HUES48 (cell line): ENCODE measurements around the gene BCHE.

ENCODE experiments used
- H3K27ac ChIP-seq: one replicate; pipeline ENCODE4 v1.7.0; 2013; ENCODE audit warnings: low read depth, low read length, inconsistent platforms
- H3K27me3 ChIP-seq: 2 replicates; pipeline ENCODE4 v1.6.1; 2013; ENCODE audit warnings: mild to moderate bottlenecking, low read length; ENCODE audit not compliant: control insufficient read depth, insufficient read depth
- H3K36me3 ChIP-seq: 2 replicates; pipeline ENCODE4 v1.6.1; 2013; ENCODE audit warnings: low read length; ENCODE audit not compliant: control insufficient read depth, insufficient read depth
- H3K4me1 ChIP-seq: 2 replicates; pipeline ENCODE4 v1.6.1; 2013; ENCODE audit warnings: mild to moderate bottlenecking, low read length; ENCODE audit not compliant: control insufficient read depth, insufficient read depth
- H3K4me3 ChIP-seq: 2 replicates; pipeline ENCODE4 v1.5.1; 2013; ENCODE audit warnings: mild to moderate bottlenecking, low read depth, low read length
- H3K9ac ChIP-seq: 2 replicates; pipeline ENCODE4 v1.6.1; 2013; ENCODE audit warnings: mild to moderate bottlenecking, low read depth, low read length, moderate library complexity
- H3K9me3 ChIP-seq: 2 replicates; pipeline ENCODE4 v1.6.1; 2013; ENCODE audit warnings: low read length; ENCODE audit not compliant: control insufficient read depth, insufficient read depth

The BCHE gene

DNA sequence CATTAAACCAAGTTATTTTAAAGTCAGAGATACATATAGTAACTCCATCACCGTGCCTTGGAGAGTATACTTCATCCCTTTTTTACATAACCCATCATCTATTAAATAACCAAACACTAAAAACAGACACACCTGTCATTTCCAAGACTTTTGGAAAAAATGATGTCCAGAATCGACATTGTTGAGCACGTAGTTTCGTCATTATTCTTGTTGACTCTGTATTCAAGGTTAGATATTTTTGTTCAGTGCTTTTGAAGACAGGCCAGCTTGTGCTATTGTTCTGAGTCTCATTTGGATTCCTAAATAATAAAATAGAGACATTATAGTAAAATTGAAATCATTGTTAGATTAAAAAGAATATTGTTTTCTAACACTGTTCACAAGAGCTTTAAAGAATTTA is 51.2 kb downstream of the BCHE start:
- H3K27ac ChIP-seq, result no peak overlapping the region
- no peaks in the 10 kb centered on the region for H3K4me1 ChIP-seq
- no peaks in the 10 kb centered on the region for H3K27me3 ChIP-seq

DNA sequence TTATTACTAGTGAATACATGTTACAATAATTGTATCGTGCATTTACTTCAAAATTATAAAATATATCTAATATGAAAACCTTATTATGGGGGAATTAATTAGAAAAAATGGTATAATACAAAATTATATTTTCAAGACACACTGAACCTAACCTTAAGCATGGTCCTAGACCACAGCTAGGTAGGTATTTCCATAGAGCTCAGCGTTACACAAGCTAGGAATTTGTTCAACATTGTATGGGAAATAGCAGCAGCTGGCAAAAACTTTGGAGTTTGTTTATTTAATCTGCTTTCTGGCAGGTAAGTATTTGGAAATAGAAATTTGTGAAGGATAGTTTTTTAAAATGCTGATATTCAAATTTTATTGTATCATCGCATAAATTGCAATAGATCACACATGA is 52.9 kb downstream of the BCHE start:
- no peaks in the 10 kb centered on the region for H3K4me1 ChIP-seq
- no peaks in the 10 kb centered on the region for H3K27me3 ChIP-seq
- H3K27ac ChIP-seq, result no peak overlapping the region
- no peak overlapping the region for H3K9ac ChIP-seq
- H3K9me3 ChIP-seq, result no peaks in the 10 kb centered on the region
- H3K4me3 ChIP-seq, result no peak overlapping the region
- no peaks in the 10 kb centered on the region for H3K36me3 ChIP-seq

More for the DNA sequence above, 51.2 kb downstream of the BCHE start:
- no peak overlapping the region for H3K9ac ChIP-seq
- no peak overlapping the region for H3K4me3 ChIP-seq
- H3K36me3 ChIP-seq, result no peaks in the 10 kb centered on the region
- no peaks in the 10 kb centered on the region for H3K9me3 ChIP-seq

DNA sequence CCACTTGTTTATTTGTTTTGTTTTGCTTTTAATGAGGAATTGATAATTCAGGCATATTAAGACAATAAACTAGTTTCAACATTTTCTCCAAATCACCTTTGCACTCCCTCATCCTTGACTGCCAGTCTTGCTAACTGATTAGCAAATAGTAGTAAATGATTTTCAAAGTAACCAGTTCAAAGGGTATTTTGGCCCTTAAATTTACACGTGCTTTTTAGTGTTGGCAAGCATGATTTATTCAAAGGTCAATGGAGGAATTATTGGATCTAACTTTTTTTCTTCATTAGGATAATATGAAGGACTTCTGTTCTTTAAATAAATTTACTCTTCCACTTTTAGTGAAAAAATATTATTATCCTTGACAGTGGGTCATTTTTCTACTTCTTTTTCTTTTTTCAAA is 53.8 kb downstream of the BCHE start:
- Histone ChIP-seq H3K36me3 (no peaks in the 10 kb centered on the region), H3K27me3 (no peaks in the 10 kb centered on the region), H3K4me1 (no peaks in the 10 kb centered on the region), H3K27ac (no peak overlapping the region), H3K4me3 (no peak overlapping the region), H3K9me3 (no peaks in the 10 kb centered on the region), H3K9ac (no peak overlapping the region)

DNA sequence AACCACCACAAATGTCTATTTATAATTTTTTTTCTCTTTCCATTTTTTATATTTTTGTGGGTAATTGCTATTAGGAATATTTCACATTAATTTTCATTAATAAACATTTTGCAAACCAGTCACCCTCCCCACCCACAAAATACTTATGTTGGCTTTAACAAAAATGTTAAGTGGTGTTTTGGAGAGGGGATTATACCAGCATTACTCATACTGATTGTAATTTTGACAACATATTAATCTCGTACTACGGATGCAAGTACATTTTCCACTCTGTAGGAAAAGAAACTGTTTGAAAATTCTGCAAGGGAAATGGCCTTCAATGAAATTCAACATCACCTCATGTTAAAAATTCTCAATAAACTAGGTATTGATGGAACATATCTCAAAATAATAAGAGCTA is 58.3 kb downstream of the BCHE start:
- H3K4me1 ChIP-seq, result no peaks in the 10 kb centered on the region
- no peak overlapping the region for H3K4me3 ChIP-seq
- H3K9ac ChIP-seq, result no peak overlapping the region
- H3K27ac ChIP-seq, result no peak overlapping the region
- H3K27me3 ChIP-seq, result no peaks in the 10 kb centered on the region
- H3K9me3 ChIP-seq, result no peaks in the 10 kb centered on the region
- H3K36me3 ChIP-seq, result no peaks in the 10 kb centered on the region

DNA sequence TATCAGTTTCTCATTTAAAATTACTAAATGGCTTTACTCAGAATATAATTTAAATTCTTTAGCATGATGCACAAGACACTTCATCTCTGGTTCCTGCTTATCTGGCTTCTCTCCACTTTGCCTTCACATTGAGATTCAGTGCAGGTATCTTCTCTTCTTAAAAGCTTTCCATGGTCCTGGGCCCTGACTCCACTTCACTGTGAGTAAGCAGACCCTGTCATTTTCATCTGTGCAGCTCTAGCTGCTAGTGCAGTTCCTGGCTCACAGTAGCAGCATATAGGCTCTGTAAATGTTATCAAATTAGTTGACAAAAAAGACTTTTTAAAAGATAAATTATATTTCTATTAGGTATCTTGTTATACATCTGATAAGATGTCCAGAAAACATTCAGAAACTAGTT is 58.8 kb downstream of the BCHE start:
- H3K9me3 ChIP-seq, result no peaks in the 10 kb centered on the region

DNA sequence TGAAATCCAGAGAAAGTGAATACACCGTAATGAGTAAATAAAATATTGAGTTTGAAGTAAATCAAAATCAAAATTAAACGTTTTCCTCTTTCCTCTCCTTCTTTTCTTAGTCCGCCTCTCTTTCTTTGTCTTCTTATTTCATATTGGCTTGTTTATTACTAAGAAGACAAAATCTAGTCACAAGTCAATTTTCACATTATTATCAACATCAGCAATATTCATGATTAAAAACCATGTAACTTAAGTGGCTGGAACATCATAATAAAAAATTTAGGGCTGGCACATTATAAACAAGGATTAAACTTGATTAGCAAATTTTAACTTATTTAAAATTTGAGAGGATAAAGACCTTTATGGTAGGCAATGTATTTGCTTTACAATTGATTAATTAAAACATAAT is 61.4 kb downstream of the BCHE start:
- no peaks in the 10 kb centered on the region for H3K4me1 ChIP-seq
- H3K27ac ChIP-seq, result no peak overlapping the region
- H3K27me3 ChIP-seq, result no peaks in the 10 kb centered on the region
- no peak overlapping the region for H3K9ac ChIP-seq
- H3K36me3 ChIP-seq, result no peaks in the 10 kb centered on the region
- H3K4me3 ChIP-seq, result no peak overlapping the region
- H3K9me3 ChIP-seq, result no peaks in the 10 kb centered on the region

More for the DNA sequence above, 58.8 kb downstream of the BCHE start:
- no peak overlapping the region for H3K27ac ChIP-seq
- no peak overlapping the region for H3K4me3 ChIP-seq
- no peaks in the 10 kb centered on the region for H3K36me3 ChIP-seq
- H3K4me1 ChIP-seq, result no peaks in the 10 kb centered on the region
- no peak overlapping the region for H3K9ac ChIP-seq
- H3K27me3 ChIP-seq, result no peaks in the 10 kb centered on the region

DNA sequence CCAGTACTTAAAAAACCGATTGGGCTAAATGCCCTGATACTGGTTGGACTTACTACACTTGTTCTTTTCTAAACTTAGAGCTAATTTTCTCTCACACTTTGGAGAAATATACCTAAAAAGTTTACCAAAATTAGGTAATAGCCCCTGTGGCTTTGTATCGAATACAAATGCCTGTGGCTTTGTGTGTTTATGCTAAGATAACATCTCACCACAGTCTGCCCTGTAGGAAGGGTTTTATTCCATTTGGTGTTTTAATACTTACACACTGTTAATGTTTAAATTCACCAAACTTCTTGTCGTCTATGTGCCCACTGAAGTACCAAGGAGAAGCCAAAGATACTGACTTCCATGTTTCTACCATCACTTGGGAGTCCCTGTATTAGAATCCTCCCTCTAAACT is 66.4 kb downstream of the BCHE start:
- H3K4me1 ChIP-seq, result peaks cover 5% of the 10 kb centered on the region; the same call in 1 of the 2 replicates
- H3K9me3 ChIP-seq, result no peaks in the 10 kb centered on the region
- H3K9ac ChIP-seq, result no peak overlapping the region
- H3K27me3 ChIP-seq, result no peaks in the 10 kb centered on the region
- H3K27ac ChIP-seq, result no peak overlapping the region
- H3K36me3 ChIP-seq, result no peaks in the 10 kb centered on the region
- H3K4me3 ChIP-seq, result no peak overlapping the region

DNA sequence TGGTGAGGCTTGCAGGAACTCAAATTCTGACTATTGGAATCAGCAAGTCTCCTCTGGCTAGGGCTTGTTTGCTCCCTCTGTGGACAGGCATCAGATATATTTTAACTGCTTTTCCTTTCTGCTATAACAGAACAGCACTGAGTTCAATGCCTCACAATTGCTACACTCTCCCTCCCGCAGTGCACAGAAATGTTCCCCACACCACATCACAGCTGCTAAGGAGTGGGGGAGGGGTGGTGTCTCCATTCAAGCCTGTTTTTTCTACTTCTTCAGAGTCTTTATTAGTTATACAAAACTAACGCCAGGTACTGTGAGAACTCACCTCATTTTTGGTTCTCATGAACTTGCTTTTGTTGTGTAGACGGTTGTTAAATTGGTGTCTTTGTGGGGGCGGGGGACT is 68.5 kb downstream of the BCHE start:
- no peak overlapping the region for H3K27ac ChIP-seq
- no peak overlapping the region for H3K4me3 ChIP-seq
- H3K9me3 ChIP-seq, result no peaks in the 10 kb centered on the region
- no peak overlapping the region for H3K9ac ChIP-seq
- peaks cover 5% of the 10 kb centered on the region; the same call in 1 of the 2 replicates for H3K4me1 ChIP-seq
- H3K27me3 ChIP-seq, result no peaks in the 10 kb centered on the region
- no peaks in the 10 kb centered on the region for H3K36me3 ChIP-seq

DNA sequence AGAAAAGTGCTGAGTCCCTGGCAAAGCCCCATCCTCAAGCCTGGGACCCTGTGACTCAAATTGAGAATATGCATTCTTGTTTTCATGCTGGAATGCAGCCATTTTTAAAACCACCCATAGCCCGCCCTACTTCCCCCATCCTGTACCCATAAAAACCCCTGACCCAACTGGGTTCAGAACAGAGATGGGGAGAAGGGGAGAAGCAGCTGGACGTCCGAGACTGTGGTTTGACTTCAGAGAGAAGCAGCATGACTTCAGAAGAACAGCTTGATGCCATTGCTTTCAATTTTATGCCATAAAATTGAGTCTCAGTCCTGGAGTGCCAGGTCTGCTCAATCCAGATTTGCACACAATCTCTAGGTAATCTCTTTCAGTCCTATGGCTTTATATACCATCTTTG is 78.2 kb downstream of the BCHE start:
- Histone ChIP-seq H3K36me3 (no peaks in the 10 kb centered on the region), H3K27me3 (no peaks in the 10 kb centered on the region), H3K4me1 (peaks cover 5% of the 10 kb centered on the region; the same call in 1 of the 2 replicates), H3K9me3 (no peaks in the 10 kb centered on the region), H3K4me3 (no peak overlapping the region), H3K9ac (no peak overlapping the region), H3K27ac (no peak overlapping the region)

DNA sequence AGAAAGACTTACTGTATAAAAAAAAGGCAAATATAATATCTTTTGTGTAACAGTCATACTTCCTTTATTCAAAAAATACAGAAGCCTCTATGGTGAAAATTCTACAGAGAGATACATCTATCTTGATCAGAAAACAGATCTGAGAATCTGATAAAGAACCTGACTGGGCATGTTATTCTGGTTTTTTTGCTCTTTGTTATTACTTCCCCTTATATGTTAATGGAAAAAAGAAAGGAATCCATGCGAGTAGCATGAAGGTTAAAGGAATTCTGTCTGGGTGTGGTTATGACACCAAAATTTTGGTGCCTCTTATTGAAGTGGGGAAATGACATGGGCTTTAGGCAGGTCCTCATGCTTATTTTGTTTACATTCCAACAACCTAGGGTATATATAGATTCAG is 81.7 kb downstream of the BCHE start:
- Histone ChIP-seq H3K4me3 (no peak overlapping the region), H3K27ac (no peak overlapping the region), H3K27me3 (no peaks in the 10 kb centered on the region), H3K36me3 (no peaks in the 10 kb centered on the region), H3K4me1 (no peaks in the 10 kb centered on the region), H3K9me3 (no peaks in the 10 kb centered on the region), H3K9ac (no peak overlapping the region)

DNA sequence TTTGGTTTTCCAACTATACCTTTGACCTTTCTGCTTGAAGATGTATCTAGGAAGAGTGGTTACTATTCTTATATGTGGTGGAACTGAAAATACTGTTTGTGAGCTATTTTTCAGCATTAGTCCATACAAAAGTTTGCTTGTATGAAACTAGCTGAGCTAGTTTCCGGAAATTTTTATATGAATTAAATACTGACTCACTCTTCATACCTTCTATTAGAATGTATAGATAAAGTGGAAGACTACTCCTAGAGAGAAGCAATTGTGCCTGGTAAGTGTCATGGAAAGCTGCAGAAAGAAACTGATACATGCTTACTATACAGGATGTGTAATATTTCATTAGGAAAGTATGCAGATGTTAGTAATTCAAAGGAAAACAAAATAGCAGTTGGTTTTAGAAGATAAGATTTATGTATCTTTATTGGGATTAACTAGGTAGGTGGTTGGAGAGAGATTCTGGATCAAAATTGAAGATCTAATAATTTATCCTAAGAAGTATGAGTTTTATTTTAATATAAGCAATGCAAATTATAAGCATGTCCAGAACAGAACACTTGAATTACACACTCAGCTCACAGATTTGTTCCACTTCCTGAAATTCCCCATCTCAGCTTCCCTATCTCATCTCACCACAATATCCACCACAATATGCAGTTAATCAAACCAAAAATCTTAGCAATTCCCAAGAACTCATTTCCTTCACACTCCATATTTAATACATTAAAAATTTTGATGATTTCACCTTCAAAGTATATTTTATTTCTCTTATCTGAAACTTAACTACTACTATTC is 82.8 kb downstream of the BCHE start:
- Histone ChIP-seq H3K36me3 (no peaks in the 10 kb centered on the region), H3K27ac (no peak overlapping the region), H3K9ac (no peak overlapping the region), H3K4me1 (no peaks in the 10 kb centered on the region), H3K4me3 (no peak overlapping the region), H3K27me3 (no peaks in the 10 kb centered on the region), H3K9me3 (no peaks in the 10 kb centered on the region)
